Measurements from ENCODE around the gene LIPF. TPM values are rescaled to one million over a fixed set of nuclear protein-coding genes. Genes with fewer than 3 reads are reported as not detected.

LIPF gene
- total RNA-seq, 1 experiment from 2014 or later, result not detected

DNA sequence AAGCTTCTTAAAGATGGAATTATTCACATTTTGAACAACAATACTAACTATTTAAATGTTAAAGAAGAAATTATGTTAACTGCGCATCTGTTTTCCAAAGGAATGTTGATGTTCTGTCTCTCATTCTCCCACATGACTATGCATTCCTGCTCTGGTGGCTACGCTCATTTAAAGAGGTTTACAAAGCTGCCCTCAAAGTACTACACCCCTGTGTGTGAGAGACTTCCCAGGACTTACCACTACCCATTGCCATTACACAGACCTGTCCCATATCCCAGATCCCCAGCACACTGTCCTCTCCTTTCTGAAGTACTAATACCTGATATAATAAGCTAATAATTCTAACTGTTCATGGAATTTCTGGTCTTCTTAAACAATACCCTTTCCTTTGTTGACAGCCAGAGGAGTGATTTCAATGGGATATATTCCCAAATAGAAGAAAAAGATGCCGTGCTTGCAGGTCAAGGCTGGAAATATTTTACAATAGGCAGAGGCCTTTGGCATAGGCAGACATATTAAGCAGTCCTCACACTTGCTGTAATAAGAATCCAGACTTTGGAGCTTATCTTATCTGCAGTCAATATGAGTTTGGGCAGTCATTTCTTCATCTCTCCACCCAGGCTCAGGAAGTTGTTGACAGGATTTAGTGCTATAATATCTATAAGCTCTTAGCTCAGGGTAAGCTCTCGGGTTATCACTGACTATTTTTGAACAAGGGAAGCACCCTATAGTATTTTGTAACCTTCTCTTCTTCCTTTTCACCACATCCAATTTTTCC lies 12.2 kb downstream of the LIPF start:
- Mint-ChIP-seq H3K4me3 (ENCODE audit: low read depth, unreplicated experiment) (no peak overlapping the region), H3K27me3 (ENCODE audit: unreplicated experiment) (no peaks in the 10 kb centered on the region), H3K9me3 (ENCODE audit: low read depth, unreplicated experiment) (no peaks in the 10 kb centered on the region), H3K36me3 (ENCODE audit: insufficient read depth, unreplicated experiment) (no peaks in the 10 kb centered on the region), H3K4me1 (ENCODE audit: low read depth, unreplicated experiment) (no peaks in the 10 kb centered on the region), H3K27ac (ENCODE audit: unreplicated experiment) (no peak overlapping the region)
- CTCF ChIA-PET, result interaction anchor here (1.1 kb wide), 1 partner anchor 26 kb away, joined by 3 read pairs; no protein-coding TSS in a partner anchor
- no peak for DNase-seq
- intact Hi-C loops (cut with micrococcal nuclease; ENCODE audit: unreplicated experiment), result no loop called here
- BruUV-seq (replicated peaks), result no TSS peak
- TF ChIP-seq, protein P1, sequence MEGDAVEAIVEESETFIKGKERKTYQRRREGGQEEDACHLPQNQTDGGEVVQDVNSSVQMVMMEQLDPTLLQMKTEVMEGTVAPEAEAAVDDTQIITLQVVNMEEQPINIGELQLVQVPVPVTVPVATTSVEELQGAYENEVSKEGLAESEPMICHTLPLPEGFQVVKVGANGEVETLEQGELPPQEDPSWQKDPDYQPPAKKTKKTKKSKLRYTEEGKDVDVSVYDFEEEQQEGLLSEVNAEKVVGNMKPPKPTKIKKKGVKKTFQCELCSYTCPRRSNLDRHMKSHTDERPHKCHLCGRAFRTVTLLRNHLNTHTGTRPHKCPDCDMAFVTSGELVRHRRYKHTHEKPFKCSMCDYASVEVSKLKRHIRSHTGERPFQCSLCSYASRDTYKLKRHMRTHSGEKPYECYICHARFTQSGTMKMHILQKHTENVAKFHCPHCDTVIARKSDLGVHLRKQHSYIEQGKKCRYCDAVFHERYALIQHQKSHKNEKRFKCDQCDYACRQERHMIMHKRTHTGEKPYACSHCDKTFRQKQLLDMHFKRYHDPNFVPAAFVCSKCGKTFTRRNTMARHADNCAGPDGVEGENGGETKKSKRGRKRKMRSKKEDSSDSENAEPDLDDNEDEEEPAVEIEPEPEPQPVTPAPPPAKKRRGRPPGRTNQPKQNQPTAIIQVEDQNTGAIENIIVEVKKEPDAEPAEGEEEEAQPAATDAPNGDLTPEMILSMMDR (IDR thresholded peaks at IDR 0.05; ENCODE audit: unreplicated experiment), result no peak

DNA sequence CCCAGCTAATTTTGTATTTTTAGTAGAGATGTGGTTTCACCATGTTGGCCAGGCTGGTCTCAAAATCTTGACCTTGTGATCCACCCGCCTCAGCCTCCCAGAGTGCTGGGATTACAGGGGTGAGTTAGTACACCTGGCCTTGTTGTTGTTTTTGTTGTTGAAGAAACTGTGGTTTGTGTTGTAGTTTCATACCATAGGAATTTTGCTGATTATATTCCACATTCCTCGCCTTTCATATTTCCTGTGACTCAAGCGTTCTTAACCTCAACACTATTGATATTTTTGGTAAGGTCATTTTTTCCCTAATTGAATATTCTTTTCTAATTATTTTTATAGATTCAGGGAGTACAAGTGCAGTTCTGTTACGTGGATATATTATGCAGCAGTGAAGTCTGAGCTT lies 16.7 kb downstream of the LIPF start:
- Mint-ChIP-seq H3K4me1 (ENCODE audit: low read depth, unreplicated experiment) (peaks cover 8% of the 10 kb centered on the region), H3K27me3 (ENCODE audit: unreplicated experiment) (no peaks in the 10 kb centered on the region), H3K36me3 (ENCODE audit: insufficient read depth, unreplicated experiment) (no peaks in the 10 kb centered on the region), H3K9me3 (ENCODE audit: low read depth, unreplicated experiment) (no peaks in the 10 kb centered on the region), H3K4me3 (ENCODE audit: low read depth, unreplicated experiment) (no peak overlapping the region), H3K27ac (ENCODE audit: unreplicated experiment) (no peak overlapping the region)
- DNase-seq, result no peak
- BruUV-seq (replicated peaks), result no TSS peak
- CTCF ChIA-PET, result no interaction called here
- TF ChIP-seq, protein P1 (IDR thresholded peaks at IDR 0.05; ENCODE audit: unreplicated experiment), result no peak
- intact Hi-C loops (cut with micrococcal nuclease; ENCODE audit: unreplicated experiment), result no loop called here

DNA sequence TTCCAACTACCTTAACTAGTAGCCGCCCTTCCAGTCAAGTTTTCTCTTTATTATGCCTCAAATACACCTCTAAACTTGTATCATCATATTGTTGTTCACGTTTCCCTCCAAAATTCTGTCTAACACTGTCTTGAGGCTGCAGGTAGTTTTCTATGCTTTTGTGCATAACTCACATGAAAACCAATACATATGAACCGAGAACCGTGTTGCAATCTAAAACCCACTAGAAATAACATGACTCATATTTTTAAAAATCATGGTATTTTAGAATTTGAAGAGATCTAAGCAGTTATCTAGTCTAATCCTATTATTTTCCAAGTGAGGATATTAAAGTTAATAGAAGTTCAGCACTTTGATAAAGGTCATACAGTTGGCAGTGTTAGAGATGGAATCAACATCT lies 18.2 kb downstream of the LIPF start:
- Mint-ChIP-seq H3K27ac (ENCODE audit: unreplicated experiment) (no peak overlapping the region), H3K9me3 (ENCODE audit: low read depth, unreplicated experiment) (no peaks in the 10 kb centered on the region), H3K4me1 (ENCODE audit: low read depth, unreplicated experiment) (peaks cover 8% of the 10 kb centered on the region), H3K36me3 (ENCODE audit: insufficient read depth, unreplicated experiment) (no peaks in the 10 kb centered on the region), H3K27me3 (ENCODE audit: unreplicated experiment) (no peaks in the 10 kb centered on the region), H3K4me3 (ENCODE audit: low read depth, unreplicated experiment) (no peak overlapping the region)
- TF ChIP-seq, protein P1 (IDR thresholded peaks at IDR 0.05; ENCODE audit: unreplicated experiment), result no peak
- CTCF ChIA-PET, result no interaction called here
- intact Hi-C loops (cut with micrococcal nuclease; ENCODE audit: unreplicated experiment), result no loop called here
- BruUV-seq (replicated peaks), result no TSS peak
- no peak for DNase-seq

DNA sequence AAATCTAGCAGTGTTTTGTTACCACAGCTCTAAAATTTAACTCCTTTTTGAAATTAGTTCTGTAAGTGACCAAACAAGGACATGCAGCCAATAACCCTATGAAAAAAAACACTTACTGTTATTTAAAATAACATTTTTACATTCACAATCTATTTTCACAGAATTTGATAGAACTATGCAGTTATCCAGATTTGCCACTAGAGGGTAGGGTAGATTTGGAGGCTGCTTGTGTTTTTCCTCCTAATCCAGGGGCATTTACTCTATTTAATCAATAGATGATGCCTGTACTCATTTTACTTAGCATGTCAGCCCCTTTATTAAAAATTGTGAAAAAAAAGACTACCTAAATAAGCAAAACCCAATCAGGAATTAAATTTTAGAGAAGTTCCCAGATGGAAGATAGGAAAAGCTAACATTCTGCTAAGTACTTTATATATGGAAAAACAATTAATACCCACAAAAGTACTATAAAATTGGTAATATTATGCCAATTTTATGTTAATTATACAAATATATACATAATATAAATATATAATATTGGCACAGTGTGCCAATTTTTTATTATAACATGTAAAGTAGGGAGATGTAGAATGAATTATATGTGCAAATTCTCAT lies 23.7 kb downstream of the LIPF start:
- intact Hi-C loops (cut with micrococcal nuclease; ENCODE audit: unreplicated experiment), result loop anchor here (1.0 to 5.0 kb wide), 4 partner anchors 56 to 122 kb away; no protein-coding TSS in a partner anchor
- CTCF ChIA-PET, result interaction anchor here (0.5 to 1.8 kb wide), 2 partner anchors 103 to 219 kb away, joined by 3 to 4 read pairs; no protein-coding TSS in a partner anchor
- Mint-ChIP-seq H3K27me3 (ENCODE audit: unreplicated experiment) (no peaks in the 10 kb centered on the region), H3K36me3 (ENCODE audit: insufficient read depth, unreplicated experiment) (no peaks in the 10 kb centered on the region), H3K4me1 (ENCODE audit: low read depth, unreplicated experiment) (peaks cover 8% of the 10 kb centered on the region), H3K9me3 (ENCODE audit: low read depth, unreplicated experiment) (no peaks in the 10 kb centered on the region), H3K4me3 (ENCODE audit: low read depth, unreplicated experiment) (no peak overlapping the region), H3K27ac (ENCODE audit: unreplicated experiment) (no peak overlapping the region)
- TF ChIP-seq, protein P1 (IDR thresholded peaks at IDR 0.05; ENCODE audit: unreplicated experiment), result no peak
- DNase-seq, result no peak
- BruUV-seq (replicated peaks), result no TSS peak

Data from Calu3 (cell line).